ENCODE measurements around the gene WNK2. TPM values are rescaled to one million over a fixed set of nuclear protein-coding genes. Genes with fewer than 3 reads are reported as not detected.
"Not testable (repeated sequence)": the region's sequence is repeated elsewhere in the genome, so short reads cannot be mapped to it uniquely, and the experiment has no call there.

WNK2 gene
- total RNA-seq, 1 experiment from 2014 or later: not detected

DNA sequence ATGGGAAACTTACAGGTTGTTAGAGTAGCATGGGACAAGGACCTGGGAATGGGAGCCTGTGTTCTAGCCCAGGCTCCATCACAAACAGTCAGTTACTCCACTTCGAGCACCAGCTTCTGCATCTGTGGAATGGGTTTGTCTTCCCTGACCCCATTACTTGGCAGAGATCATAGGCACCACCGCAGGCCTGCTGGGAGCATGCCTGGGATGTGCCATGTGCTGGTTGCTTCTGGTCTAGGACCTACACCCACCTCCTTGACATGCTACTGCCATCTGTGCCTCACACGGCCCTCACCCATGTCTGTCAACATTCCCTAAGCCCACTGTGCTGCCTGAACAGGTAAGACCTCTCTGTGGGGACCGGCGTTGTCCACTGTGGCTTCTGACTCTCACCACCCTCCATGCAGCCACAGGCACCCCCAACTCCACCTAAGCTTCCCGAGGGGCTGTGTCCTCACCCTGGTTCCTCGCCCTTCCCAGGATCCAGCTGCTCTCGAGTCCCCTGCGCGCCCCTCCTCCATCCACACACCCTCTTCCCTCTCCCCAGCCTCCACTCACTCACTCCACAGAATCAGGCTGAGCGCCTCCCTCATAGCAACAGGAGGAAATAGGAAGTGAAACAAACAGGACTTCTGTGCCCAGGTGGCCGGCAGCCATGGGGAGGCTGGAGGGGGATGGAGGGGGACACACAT is 181.6 kb downstream of the WNK2 start:
- no peak for DNase-seq (ENCODE audit: low read depth)

DNA sequence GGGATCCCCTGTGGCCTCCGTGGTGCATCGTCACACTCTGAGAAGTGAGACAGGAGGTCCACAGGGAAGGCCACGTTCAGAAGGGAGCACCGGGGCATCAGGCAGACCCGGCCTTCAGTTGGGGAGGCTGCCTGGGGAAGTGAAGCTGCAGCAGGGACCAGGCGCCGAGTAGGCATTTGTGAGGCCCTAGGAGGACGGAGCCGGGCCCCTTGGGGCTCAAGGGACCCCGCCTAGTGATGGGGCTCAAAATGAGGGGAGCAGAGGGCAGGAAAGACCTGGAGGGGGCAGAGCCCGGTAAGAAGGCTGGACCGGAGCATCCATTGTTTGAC is 182.1 kb downstream of the WNK2 start:
- DNase-seq (ENCODE audit: low read depth): no peak

DNA sequence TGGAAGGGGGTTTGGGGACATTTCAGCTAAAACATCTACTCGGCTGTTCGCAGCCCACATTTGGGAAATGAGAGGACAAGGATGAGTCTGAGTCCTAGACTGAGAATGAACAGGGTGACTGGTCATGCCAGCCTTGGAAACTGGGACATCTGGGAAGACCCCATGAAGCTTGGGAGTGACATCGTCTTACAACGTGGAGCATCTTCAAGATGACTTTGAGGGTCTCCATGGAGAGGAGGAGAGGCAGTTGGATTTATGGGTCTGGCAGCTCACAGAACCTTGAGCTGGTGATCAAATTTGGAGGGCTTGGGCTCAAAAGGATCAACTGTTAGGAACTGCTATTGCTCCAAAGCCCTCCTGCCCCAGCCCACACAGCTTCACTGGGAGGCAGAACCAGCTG is 182.5 kb downstream of the WNK2 start:
- not testable (repeated sequence) for DNase-seq (ENCODE audit: low read depth)

DNA sequence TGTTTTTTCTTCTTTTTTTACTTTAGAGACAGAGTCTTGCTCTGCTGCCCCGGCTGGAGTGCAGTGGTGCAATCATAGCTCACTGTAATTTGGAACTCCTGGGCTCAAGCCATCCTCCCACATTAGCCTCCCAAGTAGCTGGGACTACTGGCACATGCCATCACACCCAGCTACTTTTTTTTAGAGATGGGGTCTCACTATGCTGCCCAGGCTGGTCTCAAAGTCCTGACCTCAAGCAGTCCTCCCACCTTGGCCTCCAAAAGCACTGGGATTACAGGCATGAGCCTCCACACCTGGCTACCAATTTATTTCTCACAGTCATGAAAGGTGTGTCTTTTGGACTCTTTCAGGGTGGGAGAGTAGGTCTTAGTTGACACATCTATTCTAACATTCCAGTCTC is 184.5 kb downstream of the WNK2 start:
- DNase-seq (ENCODE audit: low read depth): no peak

DNA sequence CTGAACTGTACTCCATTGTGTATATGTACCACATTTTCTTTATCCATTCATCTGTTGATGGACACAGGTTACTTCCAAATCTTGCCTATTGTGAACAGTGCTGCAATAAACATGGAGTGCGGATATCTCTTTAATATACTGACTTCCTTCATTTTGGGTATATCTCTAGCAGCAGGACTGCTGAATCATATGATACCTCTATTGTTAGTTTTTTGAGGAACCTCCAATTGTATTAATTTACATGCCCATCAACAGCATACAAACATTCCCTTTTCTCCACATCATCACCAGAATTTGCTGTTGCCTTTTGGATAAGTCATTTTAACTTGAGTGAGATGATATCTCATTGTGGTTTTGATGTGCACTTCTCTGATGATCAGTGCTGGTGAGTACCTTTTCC is 185.7 kb downstream of the WNK2 start:
- DNase-seq (ENCODE audit: low read depth): no peak

Other genes with a start within 250 kb of the WNK2 start
- not detected in 2 replicates for gene FGD3, start 236.6 kb upstream of the WNK2 start, total RNA-seq (2014; rRNA removed)
- gene SUSD3, start 125.4 kb upstream of the WNK2 start, total RNA-seq (2014; rRNA removed): not detected in 2 replicates
- gene CARD19, start 87.9 kb upstream of the WNK2 start, total RNA-seq (2014; rRNA removed): 71.8 and 84.8 TPM in 2 replicates
- 18.5 TPM in 2 replicates for gene NINJ1, start 49.9 kb upstream of the WNK2 start, total RNA-seq (2014; rRNA removed)